Rectal smooth muscle tissue (tissue), 1 donor: ENCODE results near the gene CNTN5.

Source experiments
- H3K27ac ChIP-seq: one replicate; pipeline ENCODE4 v1.7.0; 2013; ENCODE audit warnings: low read depth, low read length, inconsistent platforms
- H3K27me3 ChIP-seq: one replicate; pipeline ENCODE4 v1.7.0; 2013; ENCODE audit warnings: low read length; ENCODE audit not compliant: control insufficient read depth, insufficient read depth
- H3K36me3 ChIP-seq: one replicate; pipeline ENCODE4 v1.7.0; 2013; ENCODE audit warnings: low read length; ENCODE audit not compliant: control insufficient read depth, insufficient read depth
- H3K4me1 ChIP-seq: one replicate; pipeline ENCODE4 v1.7.0; 2013; ENCODE audit warnings: low read length; ENCODE audit not compliant: control insufficient read depth, insufficient read depth
- H3K4me3 ChIP-seq: one replicate; pipeline ENCODE4 v1.7.0; 2013; ENCODE audit warnings: low read length
- H3K9ac ChIP-seq: one replicate; pipeline ENCODE4 v1.7.0; 2013; ENCODE audit warnings: low read length

CNTN5 gene

GRCh38 chr11:99184146-99184545, 163.4 kb downstream of the CNTN5 start:
- Histone ChIP-seq H3K4me3 (no peak overlapping the region), H3K27ac (no peak overlapping the region), H3K4me1 (no peaks in the 10 kb centered on the region), H3K36me3 (no peaks in the 10 kb centered on the region), H3K27me3 (no peaks in the 10 kb centered on the region), H3K9ac (no peak overlapping the region)

- Histone ChIP-seq H3K36me3 (no peaks in the 10 kb centered on the region), H3K4me1 (no peaks in the 10 kb centered on the region), H3K4me3 (no peak overlapping the region), H3K9ac (no peak overlapping the region), H3K27ac (no peak overlapping the region), H3K27me3 (no peaks in the 10 kb centered on the region)
These were observed 167.5 kb downstream of the CNTN5 start for GRCh38 chr11:99188221-99188620.

- Histone ChIP-seq H3K4me1 (no peaks in the 10 kb centered on the region), H3K9ac (no peak overlapping the region), H3K36me3 (no peaks in the 10 kb centered on the region), H3K4me3 (no peak overlapping the region), H3K27me3 (no peaks in the 10 kb centered on the region), H3K27ac (no peak overlapping the region)
These were observed 172.0 kb downstream of the CNTN5 start for GRCh38 chr11:99192716-99193115.

- H3K36me3 ChIP-seq: no peaks in the 10 kb centered on the region
- H3K9ac ChIP-seq: no peak overlapping the region
- H3K27ac ChIP-seq: no peak overlapping the region
These were observed 176.7 kb downstream of the CNTN5 start for GRCh38 chr11:99197477-99197876.

GRCh38 chr11:99198215-99198614, 177.5 kb downstream of the CNTN5 start:
- Histone ChIP-seq H3K4me3 (no peak overlapping the region), H3K36me3 (no peaks in the 10 kb centered on the region), H3K9ac (no peak overlapping the region), H3K4me1 (no peaks in the 10 kb centered on the region), H3K27ac (no peak overlapping the region), H3K27me3 (no peaks in the 10 kb centered on the region)

More at GRCh38 chr11:99197477-99197876, 176.7 kb downstream of the CNTN5 start:
- H3K4me1 ChIP-seq: no peaks in the 10 kb centered on the region
- no peak overlapping the region for H3K4me3 ChIP-seq
- H3K27me3 ChIP-seq: no peaks in the 10 kb centered on the region

GRCh38 chr11:99199341-99199740, 178.6 kb downstream of the CNTN5 start:
- Histone ChIP-seq H3K4me3 (no peak overlapping the region), H3K27me3 (no peaks in the 10 kb centered on the region), H3K9ac (no peak overlapping the region), H3K27ac (no peak overlapping the region), H3K36me3 (no peaks in the 10 kb centered on the region), H3K4me1 (no peaks in the 10 kb centered on the region)

GRCh38 chr11:99200720-99201119, 180.0 kb downstream of the CNTN5 start:
- H3K4me1 ChIP-seq: no peaks in the 10 kb centered on the region
- H3K4me3 ChIP-seq: no peak overlapping the region
- H3K27me3 ChIP-seq: no peaks in the 10 kb centered on the region
- no peak overlapping the region for H3K9ac ChIP-seq
- H3K27ac ChIP-seq: no peak overlapping the region
- H3K36me3 ChIP-seq: no peaks in the 10 kb centered on the region

- no peaks in the 10 kb centered on the region for H3K4me1 ChIP-seq
- no peak overlapping the region for H3K9ac ChIP-seq
- H3K27me3 ChIP-seq: no peaks in the 10 kb centered on the region
These were observed 188.1 kb downstream of the CNTN5 start for GRCh38 chr11:99208813-99209212.

GRCh38 chr11:99229544-99229943, 208.8 kb downstream of the CNTN5 start:
- Histone ChIP-seq H3K4me3 (no peak overlapping the region), H3K27ac (no peak overlapping the region), H3K9ac (no peak overlapping the region), H3K4me1 (no peaks in the 10 kb centered on the region), H3K36me3 (no peaks in the 10 kb centered on the region), H3K27me3 (no peaks in the 10 kb centered on the region)

More at GRCh38 chr11:99208813-99209212, 188.1 kb downstream of the CNTN5 start:
- no peaks in the 10 kb centered on the region for H3K36me3 ChIP-seq
- no peak overlapping the region for H3K4me3 ChIP-seq
- H3K27ac ChIP-seq: no peak overlapping the region

- no peaks in the 10 kb centered on the region for H3K27me3 ChIP-seq
- H3K27ac ChIP-seq: no peak overlapping the region
- no peak overlapping the region for H3K9ac ChIP-seq
- H3K4me1 ChIP-seq: no peaks in the 10 kb centered on the region
- no peak overlapping the region for H3K4me3 ChIP-seq
- no peaks in the 10 kb centered on the region for H3K36me3 ChIP-seq
These were observed 213.8 kb downstream of the CNTN5 start for GRCh38 chr11:99234534-99234933.

GRCh38 chr11:99238401-99238800, 217.7 kb downstream of the CNTN5 start:
- no peaks in the 10 kb centered on the region for H3K4me1 ChIP-seq
- no peak overlapping the region for H3K27ac ChIP-seq
- no peak overlapping the region for H3K4me3 ChIP-seq
- no peaks in the 10 kb centered on the region for H3K36me3 ChIP-seq
- no peak overlapping the region for H3K9ac ChIP-seq
- H3K27me3 ChIP-seq: no peaks in the 10 kb centered on the region

- no peaks in the 10 kb centered on the region for H3K27me3 ChIP-seq
- H3K4me3 ChIP-seq: no peak overlapping the region
- no peaks in the 10 kb centered on the region for H3K4me1 ChIP-seq
- no peak overlapping the region for H3K9ac ChIP-seq
- H3K27ac ChIP-seq: no peak overlapping the region
- no peaks in the 10 kb centered on the region for H3K36me3 ChIP-seq
These were observed 219.7 kb downstream of the CNTN5 start for GRCh38 chr11:99240192-99241030.

GRCh38 chr11:99241066-99241465, 220.3 kb downstream of the CNTN5 start:
- H3K4me3 ChIP-seq: no peak overlapping the region
- H3K9ac ChIP-seq: no peak overlapping the region
- no peaks in the 10 kb centered on the region for H3K4me1 ChIP-seq
- H3K27me3 ChIP-seq: no peaks in the 10 kb centered on the region
- no peak overlapping the region for H3K27ac ChIP-seq
- H3K36me3 ChIP-seq: no peaks in the 10 kb centered on the region
